Immature natural killer cell (primary cell): ENCODE data around the gene CISD3. TPM values are rescaled to one million over a fixed set of nuclear protein-coding genes. Genes with fewer than 3 reads are reported as not detected.

Experiments used
- DNase-seq, 3 donors: peaks; one replicate each; pipeline ENCODE4 v3.0.0; 2022; ENCODE audit warnings: mixed read lengths in 1 of 3
- H3K27ac Mint-ChIP-seq, 6 donors: one replicate each; pipeline ENCODE4 v1.8.0; 2020; ENCODE audit warnings: mixed read lengths in 6 of 6, mild to moderate bottlenecking in 5 of 6, inconsistent platforms in 4 of 6, moderate library complexity in 3 of 6
- H3K27me3 Mint-ChIP-seq, 3 donors: one replicate each; pipeline ENCODE4 v1.8.0; 2020 to 2021; ENCODE audit warnings: low read depth in 3 of 3, mild to moderate bottlenecking in 3 of 3, mixed read lengths in 3 of 3, moderate library complexity in 3 of 3, inconsistent platforms in 1 of 3
- H3K36me3 Mint-ChIP-seq, 3 donors: one replicate each; pipeline ENCODE4 v1.8.0; 2020; ENCODE audit warnings: mixed read lengths in 3 of 3, inconsistent platforms in 2 of 3, mild to moderate bottlenecking in 2 of 3
- H3K4me1 Mint-ChIP-seq, 2 donors: one replicate each; pipeline ENCODE4 v1.8.0; 2020; ENCODE audit warnings: inconsistent platforms in 2 of 2, mild to moderate bottlenecking in 2 of 2, mixed read lengths in 2 of 2, moderate library complexity in 1 of 2
- H3K4me3 Mint-ChIP-seq, 5 donors: one replicate each; pipeline ENCODE4 v1.8.0; 2020; ENCODE audit warnings: mild to moderate bottlenecking in 5 of 5, mixed read lengths in 5 of 5, inconsistent platforms in 3 of 5, moderate library complexity in 3 of 5
- H3K9me3 Mint-ChIP-seq, 6 donors: one replicate each; pipeline ENCODE4 v1.8.0; 2020; ENCODE audit warnings: mild to moderate bottlenecking in 6 of 6, mixed read lengths in 6 of 6, inconsistent platforms in 4 of 6, moderate library complexity in 3 of 6
- polyA plus RNA-seq, 3 donors: library from polyadenylated mRNA; unstranded; fragments of 300-500 nt; fragmentation: Illumina TruSeq; gene quantifications; one replicate each; pipeline ENCODE4 v1.2.3, GENCODE V29; 2021

The CISD3 gene
- polyA plus RNA-seq, 3 donors from 2014 or later, result 143 to 197 (median 160) TPM

DNA sequence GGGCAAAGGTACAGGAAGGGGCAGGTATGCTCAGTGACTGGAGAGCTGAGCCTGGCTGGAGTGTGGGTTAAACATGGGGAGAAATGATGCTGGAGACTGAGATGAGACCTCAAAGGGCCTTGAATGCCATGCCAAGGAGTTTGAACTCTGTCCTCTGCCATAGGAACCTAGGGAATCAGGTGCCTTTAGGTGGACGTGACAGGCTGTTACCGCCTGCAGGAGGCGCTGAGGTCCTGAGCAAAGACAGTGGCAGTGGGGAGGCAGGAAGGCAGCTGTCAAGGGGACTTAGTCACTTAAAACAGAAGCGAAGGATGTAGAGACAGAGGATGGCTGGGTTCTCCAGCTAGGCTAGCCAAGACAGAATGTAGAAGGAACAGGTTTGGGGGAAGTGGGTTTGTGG, 31.5 kb downstream of the CISD3 start:
- Mint-ChIP-seq H3K4me3 (no peak overlapping the region), H3K27ac (peak overlapping the region in 4 of 6 donors; percentile 17 to 79 (median 40)), H3K27me3 (no peaks in the 10 kb centered on the region), H3K4me1 (peaks cover 3 to 12% of the 10 kb centered on the region in 2 donors), H3K9me3 (no peaks in the 10 kb centered on the region), H3K36me3 (peaks cover 4 to 48% (median 22%) of the 10 kb centered on the region in 3 donors)
- DNase-seq, result peak in 1 of 3 donors; percentile 16

- Mint-ChIP-seq H3K9me3 (no peaks in the 10 kb centered on the region), H3K36me3 (peaks cover 4 to 54% (median 22%) of the 10 kb centered on the region in 3 donors), H3K4me1 (peaks cover 3 to 12% of the 10 kb centered on the region in 2 donors), H3K4me3 (no peak overlapping the region), H3K27me3 (no peaks in the 10 kb centered on the region), H3K27ac (peak overlapping the region in 3 of 6 donors; percentile 50 to 79 (median 56))
- no peak for DNase-seq
These were observed 32.1 kb downstream of the CISD3 start for GRCh38 chr17:38762231-38762630.

- Mint-ChIP-seq H3K36me3 (peaks cover 9 to 56% (median 19%) of the 10 kb centered on the region in 3 donors), H3K9me3 (no peaks in the 10 kb centered on the region), H3K27ac (peak overlapping the region in 3 of 6 donors; percentile 36 to 62 (median 46)), H3K4me1 (peaks cover under 1 to 9% of the 10 kb centered on the region in 2 donors), H3K27me3 (no peaks in the 10 kb centered on the region), H3K4me3 (no peak overlapping the region)
- no peak for DNase-seq
These were observed 36.2 kb downstream of the CISD3 start for GRCh38 chr17:38766341-38766740.

- Mint-ChIP-seq H3K27ac (no peak overlapping the region), H3K9me3 (no peaks in the 10 kb centered on the region), H3K4me3 (no peak overlapping the region), H3K27me3 (no peaks in the 10 kb centered on the region), H3K4me1 (peaks cover 0 to 4% of the 10 kb centered on the region in 2 donors), H3K36me3 (peaks cover 13 to 49% (median 15%) of the 10 kb centered on the region in 3 donors)
- no peak for DNase-seq
These were observed 38.3 kb downstream of the CISD3 start for GRCh38 chr17:38768417-38768816.

DNA sequence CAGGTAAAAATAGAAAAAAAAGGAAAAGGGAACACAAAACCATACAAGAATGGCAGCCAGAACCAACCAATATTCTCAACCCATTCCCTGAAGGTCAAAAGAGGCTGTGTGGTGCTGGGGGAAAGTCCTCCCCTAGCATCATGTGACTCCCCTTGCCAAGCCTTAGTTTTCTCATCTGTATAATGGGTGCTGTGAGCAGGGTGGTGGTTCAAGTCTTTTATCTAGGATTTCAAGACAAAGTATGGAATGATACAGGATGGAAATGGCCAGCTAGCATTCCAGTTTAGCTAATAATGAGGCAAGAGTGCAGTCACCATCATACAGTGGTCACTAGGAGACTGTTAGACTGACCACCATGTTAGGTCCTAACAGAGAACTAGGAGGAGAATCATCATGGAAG, 43.1 kb downstream of the CISD3 start:
- Mint-ChIP-seq H3K36me3 (peaks cover 14 to 48% (median 17%) of the 10 kb centered on the region in 3 donors), H3K4me3 (no peak overlapping the region), H3K4me1 (no peaks in the 10 kb centered on the region), H3K27me3 (no peaks in the 10 kb centered on the region), H3K27ac (peak overlapping the region in 2 of 6 donors; percentile 14 to 49), H3K9me3 (no peaks in the 10 kb centered on the region)
- DNase-seq, result no peak

GRCh38 chr17:38777641-38778250, 47.6 kb downstream of the CISD3 start:
- Mint-ChIP-seq H3K27me3 (peaks cover 0 to 1% (median 0%) of the 10 kb centered on the region in 3 donors), H3K4me3 (no peak overlapping the region), H3K27ac (no peak overlapping the region), H3K4me1 (no peaks in the 10 kb centered on the region), H3K9me3 (no peaks in the 10 kb centered on the region), H3K36me3 (peaks cover 11 to 55% (median 27%) of the 10 kb centered on the region in 3 donors)
- DNase-seq, result no peak

- Mint-ChIP-seq H3K27ac (no peak overlapping the region), H3K36me3 (peaks cover 4 to 49% (median 19%) of the 10 kb centered on the region in 3 donors), H3K27me3 (peaks cover 0 to 1% (median 0%) of the 10 kb centered on the region in 3 donors), H3K4me3 (no peak overlapping the region), H3K9me3 (no peaks in the 10 kb centered on the region), H3K4me1 (no peaks in the 10 kb centered on the region)
- no peak for DNase-seq
These were observed 50.0 kb downstream of the CISD3 start for GRCh38 chr17:38779965-38780752.

- Mint-ChIP-seq H3K9me3 (no peaks in the 10 kb centered on the region), H3K4me1 (peaks cover 0 to 1% of the 10 kb centered on the region in 2 donors), H3K27me3 (peaks cover 0 to 1% (median 0%) of the 10 kb centered on the region in 3 donors), H3K4me3 (no peak overlapping the region), H3K27ac (no peak overlapping the region), H3K36me3 (peaks cover 4 to 42% (median 23%) of the 10 kb centered on the region in 3 donors)
- no peak for DNase-seq
These were observed 53.1 kb downstream of the CISD3 start for GRCh38 chr17:38783227-38783626.

Other genes starting within 250 kb of the CISD3 start
- gene SRCIN1, start 124.4 kb upstream of the CISD3 start, polyA plus RNA-seq, result not detected
- gene EPOP, start 55.4 kb upstream of the CISD3 start, polyA plus RNA-seq, result not detected
- 10 to 100 TPM in 1 of 3 donors, 1 to 10 TPM in 2; 3.8 to 24.5 (median 7.4) TPM for gene MLLT6, start 25.1 kb upstream of the CISD3 start, polyA plus RNA-seq
- gene PCGF2, start 18.0 kb downstream of the CISD3 start, polyA plus RNA-seq, result not detected
- gene PSMB3, start 22.4 kb downstream of the CISD3 start, polyA plus RNA-seq, result 100 to 1,000 TPM; 509 to 821 (median 662) TPM
- gene PIP4K2B, start 69.2 kb downstream of the CISD3 start, polyA plus RNA-seq, result 10 to 100 TPM in 2 of 3 donors, 1 to 10 TPM in 1; 6.2 to 15.4 (median 12.5) TPM
- gene CWC25, start 95.0 kb downstream of the CISD3 start, polyA plus RNA-seq, result 10 to 100 TPM in 1 of 3 donors, 1 to 10 TPM in 2; 4.3 to 11.1 (median 5.2) TPM
- gene RPL23, start 123.4 kb downstream of the CISD3 start, polyA plus RNA-seq, result 100 to 1,000 TPM; 285 to 713 (median 532) TPM
- gene LASP1, start 139.7 kb downstream of the CISD3 start, polyA plus RNA-seq, result 100 to 1,000 TPM in 1 of 3 donors, 10 to 100 TPM in 2; 94.3 to 171 (median 96.5) TPM
- gene FBXO47, start 237.1 kb downstream of the CISD3 start, polyA plus RNA-seq, result not detected